GM18517 (cell line): ENCODE results near the gene GTF3C2.
"Not testable (repeated sequence)": the region's sequence is repeated elsewhere in the genome, so short reads cannot be mapped to it uniquely, and the experiment has no call there.

Experiments used
- ATAC-seq: cut with Tn5 transposase; IDR thresholded peaks from one replicate; pipeline ENCODE4 v1.9.1; 2021; ENCODE audit warnings: mild to moderate bottlenecking, moderate library complexity; ENCODE audit not compliant: unreplicated experiment

GTF3C2 gene

GRCh38 chr2:27323596-27324285 lies 32.8 kb downstream of the GTF3C2 start:
- ATAC-seq: no peak

DNA sequence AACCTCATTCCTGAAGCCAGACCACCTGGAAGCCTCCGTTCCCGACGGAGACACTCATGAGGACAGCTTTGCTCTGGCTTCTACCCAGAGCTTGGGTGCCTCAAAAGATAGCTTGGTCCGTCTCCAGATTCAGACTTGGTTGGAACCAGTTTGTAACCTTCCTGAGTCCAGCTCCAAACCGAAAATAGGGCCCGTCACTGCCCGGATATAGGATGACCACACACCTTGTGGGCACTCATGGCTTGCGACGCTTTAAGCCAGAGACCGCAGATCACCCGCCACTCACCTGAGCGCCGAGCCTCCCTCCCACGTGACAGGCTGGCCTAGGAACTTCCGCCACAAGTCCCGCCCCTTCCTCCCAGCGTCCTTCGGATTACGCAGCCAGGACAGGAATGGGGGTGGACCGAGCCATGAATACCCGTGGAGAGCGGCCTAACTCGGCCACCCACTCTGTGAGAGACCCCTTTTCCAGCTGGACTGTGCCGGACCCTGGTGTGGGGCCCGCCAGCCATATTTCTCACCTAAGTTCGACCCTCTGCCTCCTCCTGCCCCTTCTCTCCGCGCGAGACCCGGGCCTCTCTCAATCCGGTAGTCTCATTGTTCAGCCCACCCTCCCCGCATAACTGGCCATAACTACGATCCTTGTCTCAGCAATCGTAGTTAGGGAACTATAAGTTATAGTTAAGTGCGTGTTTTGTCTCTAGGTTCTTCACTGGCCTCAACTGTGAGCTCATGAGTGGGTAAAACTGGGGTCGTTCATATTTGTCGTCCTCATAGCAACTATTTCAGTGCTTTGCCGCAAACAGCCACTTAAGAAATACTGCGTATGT lies 33.6 kb downstream of the GTF3C2 start, which contains the start of gene MPV17:
MPV17 (minus strand) TSS at position 332 of the 830 bp plus-strand sequence. CDS start 580 bp downstream, outside the sequence.
- peak; percentile 80 for ATAC-seq

DNA sequence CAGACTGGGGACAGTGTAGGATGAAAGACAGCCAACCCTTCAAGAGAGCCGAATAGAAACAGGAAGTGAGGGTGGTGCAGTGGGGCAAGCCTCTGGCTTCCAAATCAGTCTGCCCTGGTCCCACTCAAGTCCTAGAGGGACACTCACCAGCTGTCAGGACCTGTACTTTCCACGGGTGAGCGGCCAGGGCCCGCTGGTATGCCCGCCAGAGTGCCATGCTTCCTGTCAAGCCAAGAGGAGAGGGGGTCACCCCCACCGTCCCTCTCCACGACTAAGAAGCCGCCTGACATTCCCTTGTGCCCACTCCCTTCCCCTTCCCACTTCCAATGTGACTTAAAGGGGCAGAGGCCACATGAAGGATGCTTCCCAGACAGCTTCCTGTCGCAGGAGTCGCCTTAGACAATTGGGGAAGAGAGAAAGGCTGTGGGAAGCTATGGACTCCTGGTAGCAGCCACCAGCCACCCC lies 34.2 kb downstream of the GTF3C2 start:
- no peak for ATAC-seq

- no peak for ATAC-seq
These were observed 35.5 kb downstream of the GTF3C2 start for GRCh38 chr2:27320958-27321543.

- ATAC-seq: not testable (repeated sequence)
These were observed 36.7 kb downstream of the GTF3C2 start for GRCh38 chr2:27319839-27320238.

DNA sequence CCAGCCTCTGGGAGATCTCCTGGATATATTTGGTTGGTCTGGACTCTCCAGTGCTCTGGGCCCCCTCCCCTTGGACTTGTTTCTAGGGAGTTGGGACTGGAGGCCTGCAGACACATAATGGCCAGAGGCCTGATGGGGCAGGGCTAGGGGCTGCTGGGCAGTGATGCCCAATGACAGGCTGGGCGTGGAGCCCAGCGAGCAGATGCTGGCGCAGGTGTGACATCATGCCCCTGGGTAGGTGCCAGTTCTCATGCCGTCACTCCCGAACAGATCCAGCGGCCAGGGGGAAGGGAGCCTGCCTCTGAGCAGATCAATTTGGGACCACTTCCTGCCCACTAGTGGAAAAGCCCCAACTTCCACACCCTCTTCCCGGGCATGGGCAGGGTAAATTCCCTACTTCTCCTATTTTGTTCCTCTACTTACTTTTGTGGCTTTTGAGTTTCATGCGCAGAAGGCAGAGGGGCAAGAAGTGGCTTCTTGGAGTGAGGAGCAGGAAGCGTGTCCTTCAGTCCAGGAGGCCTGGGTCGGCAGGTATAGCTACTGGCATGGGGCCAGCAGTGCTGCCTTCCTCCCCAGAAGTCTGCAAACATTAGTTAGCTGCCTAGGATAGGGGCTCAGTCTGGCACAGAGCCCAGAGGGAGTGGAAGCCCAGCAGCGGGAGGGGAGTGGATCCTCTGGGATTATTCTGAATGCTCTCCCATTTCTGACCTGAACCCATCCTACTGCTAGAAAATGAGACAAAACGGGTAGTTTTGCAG lies 39.7 kb downstream of the GTF3C2 start:
- no peak for ATAC-seq

DNA sequence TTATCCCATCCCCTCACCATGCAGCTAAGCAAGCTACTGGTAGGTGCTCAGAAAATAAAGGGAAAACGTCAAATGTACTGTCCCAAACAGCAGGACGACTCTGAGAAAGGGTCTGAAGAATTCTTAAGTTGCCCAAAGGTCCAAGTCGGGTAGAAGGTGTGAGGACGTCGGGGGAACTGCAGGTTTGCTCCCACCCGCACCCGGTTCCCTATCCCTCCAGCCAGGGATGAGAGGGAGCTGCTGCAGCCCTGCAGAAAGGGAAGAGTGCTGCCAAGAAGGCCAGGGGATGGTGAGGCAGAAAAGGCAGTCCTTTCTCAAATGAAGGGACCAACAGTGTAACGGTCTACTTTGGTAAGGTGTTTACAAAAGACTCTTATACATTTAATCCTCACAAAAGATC lies 41.4 kb downstream of the GTF3C2 start:
- no peak for ATAC-seq

GRCh38 chr2:27314709-27315108 lies 41.9 kb downstream of the GTF3C2 start:
- ATAC-seq: no peak

- ATAC-seq: no peak
These were observed 42.5 kb downstream of the GTF3C2 start for GRCh38 chr2:27313882-27314645.

- ATAC-seq: no peak
These were observed 44.4 kb downstream of the GTF3C2 start for GRCh38 chr2:27312152-27312551.

DNA sequence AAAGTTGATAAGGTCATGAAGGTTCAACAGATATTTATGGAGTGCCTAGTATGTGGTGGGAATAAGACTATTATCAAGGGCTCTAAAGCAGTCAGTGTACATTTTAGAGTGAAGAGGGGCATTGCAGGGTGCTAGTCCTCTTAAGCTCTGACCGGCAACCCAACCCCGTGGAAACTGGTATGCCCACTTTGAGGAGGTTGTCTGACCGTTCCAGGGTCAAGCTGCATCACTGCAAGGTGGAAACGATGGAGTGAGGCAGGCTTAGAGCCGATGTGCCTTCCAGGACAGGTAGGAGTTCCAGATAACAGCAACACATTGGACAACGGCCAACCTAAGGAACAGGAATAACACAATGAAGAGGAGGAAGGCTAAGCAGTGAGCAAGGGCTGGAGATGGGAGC lies 46.9 kb downstream of the GTF3C2 start:
- ATAC-seq: no peak

- no peak for ATAC-seq
These were observed 48.1 kb downstream of the GTF3C2 start, which contains the start of gene UCN for GRCh38 chr2:27308359-27308881. Gene UCN (minus strand): TSS chr2:27308445. CDS start chr2:27307895, 550 bp downstream.

GRCh38 chr2:27307545-27308358 lies 48.8 kb downstream of the GTF3C2 start:
- no peak for ATAC-seq

DNA sequence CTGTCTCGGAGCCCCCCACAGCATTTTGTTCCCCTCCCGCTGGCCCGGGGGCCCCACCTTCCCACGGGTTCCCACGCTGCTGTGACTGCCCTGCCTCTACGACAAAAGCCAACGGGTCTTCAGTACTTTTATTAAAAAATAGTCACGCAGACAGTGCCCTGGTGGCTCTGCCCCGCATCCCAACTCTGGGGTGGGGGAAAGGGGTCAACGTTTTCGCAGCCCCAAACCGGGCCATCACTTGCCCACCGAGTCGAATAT lies 49.3 kb downstream of the GTF3C2 start:
- ATAC-seq: no peak

- ATAC-seq: no peak
These were observed 49.8 kb downstream of the GTF3C2 start for GRCh38 chr2:27306573-27307286.

DNA sequence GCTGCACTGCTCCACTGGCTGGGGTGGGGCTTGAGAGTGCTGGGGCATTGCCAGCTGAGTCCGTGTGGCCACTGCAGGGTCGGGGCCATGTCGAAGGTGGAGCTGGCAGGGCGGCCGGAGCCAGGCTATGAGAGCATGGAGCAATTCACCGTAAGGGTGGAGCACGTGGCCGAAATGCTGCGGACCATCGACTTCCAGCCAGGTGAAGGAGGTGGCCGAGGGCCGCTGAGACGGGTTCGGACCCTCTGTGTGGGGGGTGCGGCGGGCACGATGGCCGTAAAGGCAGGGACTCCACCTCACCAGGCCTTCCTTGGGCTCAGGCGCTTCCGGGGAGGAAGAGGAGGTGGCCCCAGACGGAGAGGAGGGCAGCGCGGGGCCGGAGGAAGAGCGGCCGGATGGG lies 50.4 kb downstream of the GTF3C2 start:
- no peak for ATAC-seq

DNA sequence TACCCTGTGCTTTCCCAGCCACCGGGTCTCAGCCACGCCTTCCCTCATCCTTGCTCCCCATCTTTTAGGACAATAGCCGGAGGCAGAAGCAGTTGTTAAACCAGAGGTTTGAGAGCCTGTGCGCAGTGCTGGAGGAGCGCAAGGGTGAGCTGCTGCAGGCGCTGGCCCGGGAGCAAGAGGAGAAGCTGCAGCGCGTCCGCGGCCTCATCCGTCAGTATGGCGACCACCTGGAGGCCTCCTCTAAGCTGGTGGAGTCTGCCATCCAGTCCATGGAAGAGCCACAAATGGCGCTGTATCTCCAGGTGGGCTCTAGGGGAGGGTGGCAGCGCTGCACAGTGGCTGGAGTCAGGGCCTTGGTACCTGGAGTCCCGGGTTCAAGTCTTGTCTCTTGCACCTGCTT lies 51.0 kb downstream of the GTF3C2 start:
- no peak for ATAC-seq

DNA sequence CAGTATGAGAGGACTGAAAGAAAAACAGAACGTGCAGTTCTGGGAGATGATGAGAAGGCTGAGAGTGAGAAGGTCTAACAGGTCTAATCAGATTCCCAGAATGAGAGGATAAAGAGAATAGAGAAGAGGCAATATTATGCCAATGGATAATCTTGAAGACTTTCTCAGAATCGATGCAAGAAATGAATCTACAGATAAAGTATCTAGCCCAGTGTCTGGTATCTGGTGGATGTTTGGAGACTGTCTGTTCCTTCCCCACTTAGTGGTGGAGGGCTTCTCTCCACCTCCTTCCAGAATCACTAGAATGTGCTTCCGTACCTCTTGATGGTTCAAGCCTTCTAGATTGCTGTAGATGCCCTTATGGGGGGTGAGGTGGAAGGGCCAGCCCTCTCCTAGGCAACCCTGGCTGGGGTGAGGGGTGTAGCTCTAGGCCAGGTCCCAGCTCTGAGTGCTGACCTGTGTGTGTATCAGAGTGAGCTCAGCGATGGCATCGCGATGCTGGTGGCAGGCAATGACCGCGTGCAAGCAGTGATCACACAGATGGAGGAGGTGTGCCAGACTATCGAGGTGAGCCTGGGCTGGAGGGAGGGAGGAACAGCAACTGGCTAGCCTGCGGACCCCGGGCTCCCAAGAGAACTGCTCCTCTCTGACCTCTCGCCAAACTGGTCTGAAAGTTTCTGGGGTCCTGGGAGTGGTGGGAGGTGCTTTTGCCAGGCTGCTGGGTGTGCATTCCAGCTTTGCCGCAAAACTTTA lies 51.9 kb downstream of the GTF3C2 start:
- no peak for ATAC-seq
